PC-9 (cell line): ENCODE data around the gene GAS2L1. TPM values are rescaled to one million over a fixed set of nuclear protein-coding genes. Genes with fewer than 3 reads are reported as not detected.

ENCODE experiments used
- BruUV-seq: library from RNA; stranded (reverse); fragments of 400-500 nt; replicated peaks from 2 replicates; lab custom pipeline; 2021; lab: Mats Ljungman, UMichigan
- CTCF ChIA-PET: fragments of 300-600 bp; sonication (Branson Sonifier 250); formaldehyde crosslinking; loops from one replicate; lab custom pipeline; 2022; ENCODE audit warnings: antibody characterized with exemption; lab: Charles Lee
- POLR2A ChIA-PET: fragments of 300-600 bp; sonication (Branson Sonifier 250); formaldehyde crosslinking; loops from one replicate; lab custom pipeline; 2022; ENCODE audit warnings: antibody characterized with exemption; ENCODE audit not compliant: unreplicated experiment; lab: Charles Lee
- DNase-seq, 2 experiments: peaks; one replicate each; pipeline versions ENCODE4 v3.0.0 to v3.0.0-alpha.2; 2015 to 2022; ENCODE audit warnings: mixed read lengths in 1 of 2
- H2AFZ ChIP-seq: fragments of 200-600 bp; sonication (generic); 2 replicates; pipeline ENCODE4 v1.8.1; 2017; ENCODE audit warnings: antibody characterized with exemption
- H3F3A ChIP-seq: fragments of 200-600 bp; sonication (generic); 2 replicates; pipeline ENCODE4 v1.8.1; 2017; ENCODE audit warnings: antibody characterized with exemption, mild to moderate bottlenecking, low read depth; ENCODE audit not compliant: insufficient read depth
- H3K27ac ChIP-seq: fragments of 200-600 bp; sonication (generic); 2 replicates; pipeline ENCODE4 v1.6.1; 2016; ENCODE audit warnings: mixed run types
- H3K27me3 ChIP-seq: fragments of 200-600 bp; sonication (generic); 2 replicates; pipeline ENCODE4 v1.6.1; 2016; ENCODE audit warnings: low read depth, mixed run types; ENCODE audit not compliant: insufficient read depth
- H3K36me3 ChIP-seq: fragments of 200-600 bp; sonication (generic); 2 replicates; pipeline ENCODE4 v1.6.1; 2016; ENCODE audit warnings: low read depth, mixed run types
- H3K4me1 ChIP-seq: fragments of 200-600 bp; sonication (generic); replicated peaks from 2 replicates; pipeline ENCODE4 v1.6.1; 2016; ENCODE audit warnings: mixed run types; ENCODE audit not compliant: insufficient read depth
- H3K4me2 ChIP-seq: fragments of 200-600 bp; sonication (generic); 2 replicates; pipeline ENCODE4 v1.6.1; 2017; ENCODE audit warnings: mixed run types
- H3K4me3 ChIP-seq: fragments of 200-600 bp; sonication (generic); 2 replicates; pipeline ENCODE4 v1.6.1; 2016; ENCODE audit warnings: mixed run types
- H3K79me2 ChIP-seq: fragments of 200-600 bp; sonication (generic); 2 replicates; pipeline ENCODE4 v1.6.1; 2017; ENCODE audit warnings: low read depth, mixed run types
- H3K9me2 ChIP-seq: fragments of 200-600 bp; sonication (generic); 2 replicates; pipeline ENCODE4 v1.8.1; 2017; ENCODE audit warnings: mild to moderate bottlenecking; ENCODE audit not compliant: insufficient read depth
- H3K9me3 ChIP-seq: fragments of 200-600 bp; sonication (generic); 2 replicates; pipeline ENCODE4 v1.8.1; 2016; ENCODE audit warnings: low read depth; ENCODE audit not compliant: insufficient read depth
- H4K20me1 ChIP-seq: fragments of 200-600 bp; sonication (generic); 2 replicates; pipeline ENCODE4 v1.8.1; 2017; ENCODE audit not compliant: insufficient read depth
- EZH2 ChIP-seq: fragments of 200-600 bp; sonication (generic); IDR thresholded peaks from 2 replicates; pipeline ENCODE4 v1.8.0; 2017; ENCODE audit warnings: antibody characterized with exemption, low read depth
- intact Hi-C: fragments of 100-400 bp; cut with micrococcal nuclease; formaldehyde crosslinking; loops from one replicate; pipeline ENCODE4 v1.10.0; 2022; ENCODE audit not compliant: unreplicated experiment
- total RNA-seq: library from RNA; stranded (reverse); gene quantifications from 2 replicates; pipeline ENCODE4 v1.2.3, GENCODE V29; 2021
- TF ChIP-seq, protein P1 (sequence below): fragments of 200-600 bp; sonication (generic); conservative IDR thresholded peaks from 2 replicates; pipeline ENCODE4 v1.6.1; 2017; ENCODE audit warnings: mixed run types, antibody characterized with exemption, mild to moderate bottlenecking, moderate library complexity

The GAS2L1 gene
- total RNA-seq, 1 experiment from 2014 or later = 15.2 TPM

DNA sequence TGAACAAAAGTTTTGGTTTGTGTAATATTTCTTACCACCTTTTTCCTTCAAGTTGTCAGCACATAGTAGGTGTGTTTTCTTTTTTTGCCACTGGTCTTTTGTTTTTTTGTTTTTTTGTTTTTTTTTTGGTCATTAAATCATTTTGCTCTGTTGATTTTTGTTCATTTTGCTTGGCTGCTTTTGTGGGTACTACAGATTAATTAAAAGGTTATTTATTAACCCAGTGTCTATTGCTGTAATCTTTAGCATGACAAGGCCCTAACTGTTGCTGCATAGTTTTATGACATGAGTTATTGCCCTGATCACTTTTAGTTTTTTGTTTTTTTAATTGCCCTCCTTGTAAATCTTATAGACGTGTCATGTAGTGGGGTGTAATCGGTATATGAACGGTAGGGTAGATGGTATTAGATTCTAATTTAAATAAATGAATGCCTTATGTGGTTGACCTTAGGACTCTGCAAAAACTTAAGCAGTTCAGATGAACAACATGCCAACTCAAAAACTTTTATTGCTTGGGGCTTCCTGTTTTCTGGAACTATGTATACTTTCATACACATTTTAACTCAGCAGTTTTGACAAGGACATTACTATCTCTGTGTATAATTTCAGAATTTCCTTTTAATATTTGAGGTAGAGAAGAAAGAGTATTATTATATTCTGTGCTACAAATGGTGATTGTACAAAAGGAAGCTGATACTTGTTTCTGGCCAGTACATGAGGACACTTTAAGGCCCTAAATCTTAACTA lies 30.5 kb upstream of the GAS2L1 start:
- H3K4me3 ChIP-seq = no peak overlapping the region
- H4K20me1 ChIP-seq = peaks cover 100% of the 10 kb centered on the region
- no peak overlapping the region for H2AFZ ChIP-seq
- ChIA-PET POLR2A (interaction anchor here (0.6 kb wide), 1 partner anchor 248 kb away, joined by 3 read pairs; no protein-coding TSS in a partner anchor), CTCF (no interaction called here)
- DNase-seq = no peak
- H3K4me2 ChIP-seq = no peak overlapping the region
- H3K9me3 ChIP-seq = no peaks in the 10 kb centered on the region
- H3K4me1 ChIP-seq = peaks cover 7% of the 10 kb centered on the region
- H3K27ac ChIP-seq = no peak overlapping the region
- intact Hi-C loops = no loop called here
- no TSS peak for BruUV-seq
- peaks cover 80% of the 10 kb centered on the region for H3F3A ChIP-seq
- TF ChIP-seq, protein P1, sequence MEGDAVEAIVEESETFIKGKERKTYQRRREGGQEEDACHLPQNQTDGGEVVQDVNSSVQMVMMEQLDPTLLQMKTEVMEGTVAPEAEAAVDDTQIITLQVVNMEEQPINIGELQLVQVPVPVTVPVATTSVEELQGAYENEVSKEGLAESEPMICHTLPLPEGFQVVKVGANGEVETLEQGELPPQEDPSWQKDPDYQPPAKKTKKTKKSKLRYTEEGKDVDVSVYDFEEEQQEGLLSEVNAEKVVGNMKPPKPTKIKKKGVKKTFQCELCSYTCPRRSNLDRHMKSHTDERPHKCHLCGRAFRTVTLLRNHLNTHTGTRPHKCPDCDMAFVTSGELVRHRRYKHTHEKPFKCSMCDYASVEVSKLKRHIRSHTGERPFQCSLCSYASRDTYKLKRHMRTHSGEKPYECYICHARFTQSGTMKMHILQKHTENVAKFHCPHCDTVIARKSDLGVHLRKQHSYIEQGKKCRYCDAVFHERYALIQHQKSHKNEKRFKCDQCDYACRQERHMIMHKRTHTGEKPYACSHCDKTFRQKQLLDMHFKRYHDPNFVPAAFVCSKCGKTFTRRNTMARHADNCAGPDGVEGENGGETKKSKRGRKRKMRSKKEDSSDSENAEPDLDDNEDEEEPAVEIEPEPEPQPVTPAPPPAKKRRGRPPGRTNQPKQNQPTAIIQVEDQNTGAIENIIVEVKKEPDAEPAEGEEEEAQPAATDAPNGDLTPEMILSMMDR = no peak
- no peak for TF ChIP-seq EZH2
- H3K9me2 ChIP-seq = no peaks in the 10 kb centered on the region
- no peaks in the 10 kb centered on the region for H3K27me3 ChIP-seq
- H3K36me3 ChIP-seq = peaks cover 91% of the 10 kb centered on the region
- peaks cover 94% of the 10 kb centered on the region for H3K79me2 ChIP-seq

GRCh38 chr22:29277927-29278326 lies 28.5 kb upstream of the GAS2L1 start:
- ChIA-PET POLR2A (no interaction called here), CTCF (no interaction called here)
- Histone ChIP-seq H2AFZ (no peak overlapping the region), H3K4me3 (no peak overlapping the region), H3K36me3 (peaks cover 84% of the 10 kb centered on the region), H3K27me3 (no peaks in the 10 kb centered on the region), H3K9me3 (no peaks in the 10 kb centered on the region), H3K27ac (no peak overlapping the region), H3K4me1 (no peaks in the 10 kb centered on the region), H3K79me2 (peaks cover 88% of the 10 kb centered on the region), H3K4me2 (no peak overlapping the region), H3K9me2 (no peaks in the 10 kb centered on the region), H4K20me1 (peaks cover 98% of the 10 kb centered on the region), H3F3A (peaks cover 72% of the 10 kb centered on the region)
- no peak for DNase-seq
- no TSS peak for BruUV-seq
- intact Hi-C loops = no loop called here
- TF ChIP-seq, protein P1 = no peak
- no peak for TF ChIP-seq EZH2

GRCh38 chr22:29284196-29284595 lies 22.3 kb upstream of the GAS2L1 start:
- Histone ChIP-seq H3K27ac (no peak overlapping the region), H3F3A (peaks cover 51% of the 10 kb centered on the region), H3K9me3 (no peaks in the 10 kb centered on the region), H3K36me3 (peaks cover 67% of the 10 kb centered on the region), H3K4me3 (no peak overlapping the region), H3K79me2 (peaks cover 61% of the 10 kb centered on the region), H4K20me1 (peaks cover 96% of the 10 kb centered on the region), H3K4me1 (no peaks in the 10 kb centered on the region), H2AFZ (no peak overlapping the region), H3K4me2 (no peak overlapping the region), H3K27me3 (no peaks in the 10 kb centered on the region), H3K9me2 (no peaks in the 10 kb centered on the region)
- TF ChIP-seq, protein P1 = no peak
- TF ChIP-seq EZH2 = no peak
- ChIA-PET CTCF (no interaction called here), POLR2A (no interaction called here)
- no peak for DNase-seq
- intact Hi-C loops = no loop called here
- no TSS peak for BruUV-seq
